Tibial nerve (tissue), 4 donors: ENCODE results near the gene GDPD1.

Experiments
- EP300 ChIP-seq, 2 donors: sonication (generic); formaldehyde crosslinking; IDR thresholded peaks; one replicate each; pipeline ENCODE4 v1.6.1; 2017; ENCODE audit warnings: antibody characterized with exemption in 2 of 2, mild to moderate bottlenecking in 1 of 2
- POLR2A ChIP-seq, 2 donors: fragments of 450-650 bp; IDR thresholded peaks; one replicate each; pipeline ENCODE4 v1.6.1; 2017; ENCODE audit warnings: antibody characterized with exemption in 2 of 2, mild to moderate bottlenecking in 2 of 2, moderate library complexity in 2 of 2
- TF ChIP-seq, protein P1 (sequence below), 5 experiments: fragments of 200-600 bp in 3 of 5; fragments of 450-650 bp in 2 of 5; sonication (generic) in 3 of 5; IDR thresholded peaks; one replicate each; pipeline ENCODE4 v1.5.1; 2016 to 2019; ENCODE audit warnings: antibody characterized with exemption in 5 of 5, mild to moderate bottlenecking in 3 of 5, moderate library complexity in 2 of 5

DNA sequence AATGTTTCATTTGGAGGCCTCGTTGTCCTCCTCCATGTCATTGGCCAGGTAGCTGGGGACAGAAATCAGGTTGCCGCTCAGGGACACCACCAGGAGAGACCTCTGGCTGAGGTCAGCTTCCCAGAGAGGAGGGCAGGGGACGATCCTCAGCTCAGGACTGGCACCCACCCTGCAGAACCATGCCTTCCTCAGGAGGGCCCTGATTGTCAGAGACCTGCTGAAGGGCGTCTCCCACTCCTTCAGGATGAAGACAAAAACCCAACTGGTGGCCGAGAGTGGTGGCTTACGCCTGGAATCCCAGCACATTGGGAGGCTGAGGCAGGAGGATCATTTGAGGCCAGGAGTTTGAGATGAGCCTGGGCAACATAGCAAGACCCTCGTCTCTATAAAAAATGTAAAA is 45.2 kb upstream of the GDPD1 start:
- TF ChIP-seq, protein P1, sequence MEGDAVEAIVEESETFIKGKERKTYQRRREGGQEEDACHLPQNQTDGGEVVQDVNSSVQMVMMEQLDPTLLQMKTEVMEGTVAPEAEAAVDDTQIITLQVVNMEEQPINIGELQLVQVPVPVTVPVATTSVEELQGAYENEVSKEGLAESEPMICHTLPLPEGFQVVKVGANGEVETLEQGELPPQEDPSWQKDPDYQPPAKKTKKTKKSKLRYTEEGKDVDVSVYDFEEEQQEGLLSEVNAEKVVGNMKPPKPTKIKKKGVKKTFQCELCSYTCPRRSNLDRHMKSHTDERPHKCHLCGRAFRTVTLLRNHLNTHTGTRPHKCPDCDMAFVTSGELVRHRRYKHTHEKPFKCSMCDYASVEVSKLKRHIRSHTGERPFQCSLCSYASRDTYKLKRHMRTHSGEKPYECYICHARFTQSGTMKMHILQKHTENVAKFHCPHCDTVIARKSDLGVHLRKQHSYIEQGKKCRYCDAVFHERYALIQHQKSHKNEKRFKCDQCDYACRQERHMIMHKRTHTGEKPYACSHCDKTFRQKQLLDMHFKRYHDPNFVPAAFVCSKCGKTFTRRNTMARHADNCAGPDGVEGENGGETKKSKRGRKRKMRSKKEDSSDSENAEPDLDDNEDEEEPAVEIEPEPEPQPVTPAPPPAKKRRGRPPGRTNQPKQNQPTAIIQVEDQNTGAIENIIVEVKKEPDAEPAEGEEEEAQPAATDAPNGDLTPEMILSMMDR (IDR thresholded peaks at IDR 0.05), result no peak
- no peak for TF ChIP-seq POLR2A (IDR thresholded peaks at IDR 0.05)
- no peak for TF ChIP-seq EP300 (IDR thresholded peaks at IDR 0.05)
